GM10266 (cell line): ENCODE measurements around the gene SEMA3A.

Experiments
- DNase-seq: peaks from one replicate; pipeline ENCODE4 v3.0.0; 2012; ENCODE audit errors: extremely low spot score
- CTCF ChIP-seq: IDR thresholded peaks from 2 replicates; pipeline ENCODE4 v1.5.1; 2012; ENCODE audit warnings: mild to moderate bottlenecking, low read depth; ENCODE audit not compliant: control insufficient read depth, insufficient read depth; ENCODE audit errors: missing control alignments

SEMA3A gene

GRCh38 chr7:84142726-84143125 is 51.9 kb downstream of the SEMA3A start:
- TF ChIP-seq CTCF = no peak
- DNase-seq = no peak

- no peak for TF ChIP-seq CTCF
- DNase-seq = no peak
Observed at GRCh38 chr7:84139986-84140729, 54.4 kb downstream of the SEMA3A start.

- TF ChIP-seq CTCF = no peak
- DNase-seq = no peak
Observed at GRCh38 chr7:84138411-84138810, 56.2 kb downstream of the SEMA3A start.

- TF ChIP-seq CTCF = no peak
- no peak for DNase-seq
Observed at GRCh38 chr7:84137812-84138211, 56.8 kb downstream of the SEMA3A start.

GRCh38 chr7:84136809-84137208 is 57.8 kb downstream of the SEMA3A start:
- TF ChIP-seq CTCF = no peak
- no peak for DNase-seq

- TF ChIP-seq CTCF = no peak
- DNase-seq = no peak
Observed at GRCh38 chr7:84136336-84136735, 58.3 kb downstream of the SEMA3A start.

GRCh38 chr7:84134169-84134568 is 60.4 kb downstream of the SEMA3A start:
- no peak for TF ChIP-seq CTCF
- DNase-seq = no peak
